PFSK-1 (cell line): ENCODE results near the gene NSDHL.

Source experiments
- FOXP2 ChIP-seq: optimal IDR thresholded peaks from 2 replicates; pipeline ENCODE3; 2011; ENCODE audit warnings: borderline replicate concordance, control low read depth, inconsistent platforms; ENCODE audit not compliant: insufficient read depth; ENCODE audit errors: extremely low read length, extremely low read depth
- POLR2AphosphoS5 ChIP-seq: IDR thresholded peaks from 2 replicates; pipeline ENCODE4 v1.6.1; 2012; ENCODE audit warnings: low read depth, mild to moderate bottlenecking, control low read depth, low read length, moderate library complexity
- SIN3A ChIP-seq: IDR thresholded peaks from 2 replicates; pipeline ENCODE4 v1.6.1; 2012; ENCODE audit warnings: mild to moderate bottlenecking, low read length, moderate library complexity, borderline replicate concordance; ENCODE audit not compliant: insufficient read depth
- TAF1 ChIP-seq: IDR thresholded peaks from 2 replicates; pipeline ENCODE4 v1.6.1; 2012; ENCODE audit warnings: low read length, control low read depth, borderline replicate concordance; ENCODE audit not compliant: insufficient read depth
- TF ChIP-seq, protein P1 (sequence below), 2 experiments: IDR thresholded peaks; 2 replicates each; pipeline versions ENCODE4 v1.6.1 to v1.8.0; 2011 to 2012; ENCODE audit warnings: low read depth in 2 of 2, low read length in 2 of 2, control low read depth in 1 of 2, inconsistent platforms in 1 of 2, mild to moderate bottlenecking in 1 of 2, moderate library complexity in 1 of 2; ENCODE audit not compliant: insufficient read depth in 1 of 2

DNA sequence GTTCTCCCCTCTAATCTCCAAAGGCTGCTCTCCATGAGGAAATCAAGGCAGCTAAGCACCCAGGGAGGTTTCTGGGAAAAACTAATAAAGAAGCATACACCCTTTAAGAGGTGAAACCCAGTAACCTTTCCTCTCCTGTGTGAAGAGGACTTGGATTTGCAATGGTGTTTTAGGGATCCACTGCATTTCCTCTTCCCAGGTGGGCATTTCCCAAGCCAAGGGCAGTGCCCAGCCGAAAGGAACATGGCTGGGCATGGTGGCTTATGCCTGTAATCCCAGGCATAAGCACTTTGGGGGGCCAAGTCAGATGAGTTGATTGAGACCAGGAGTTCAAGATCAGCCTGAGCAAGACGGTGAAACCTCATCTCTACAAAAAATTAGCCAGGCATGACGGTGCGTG is 61.6 kb downstream of the NSDHL start:
- no peak for TF ChIP-seq TAF1
- no peak for TF ChIP-seq SIN3A
- TF ChIP-seq, protein P1, sequence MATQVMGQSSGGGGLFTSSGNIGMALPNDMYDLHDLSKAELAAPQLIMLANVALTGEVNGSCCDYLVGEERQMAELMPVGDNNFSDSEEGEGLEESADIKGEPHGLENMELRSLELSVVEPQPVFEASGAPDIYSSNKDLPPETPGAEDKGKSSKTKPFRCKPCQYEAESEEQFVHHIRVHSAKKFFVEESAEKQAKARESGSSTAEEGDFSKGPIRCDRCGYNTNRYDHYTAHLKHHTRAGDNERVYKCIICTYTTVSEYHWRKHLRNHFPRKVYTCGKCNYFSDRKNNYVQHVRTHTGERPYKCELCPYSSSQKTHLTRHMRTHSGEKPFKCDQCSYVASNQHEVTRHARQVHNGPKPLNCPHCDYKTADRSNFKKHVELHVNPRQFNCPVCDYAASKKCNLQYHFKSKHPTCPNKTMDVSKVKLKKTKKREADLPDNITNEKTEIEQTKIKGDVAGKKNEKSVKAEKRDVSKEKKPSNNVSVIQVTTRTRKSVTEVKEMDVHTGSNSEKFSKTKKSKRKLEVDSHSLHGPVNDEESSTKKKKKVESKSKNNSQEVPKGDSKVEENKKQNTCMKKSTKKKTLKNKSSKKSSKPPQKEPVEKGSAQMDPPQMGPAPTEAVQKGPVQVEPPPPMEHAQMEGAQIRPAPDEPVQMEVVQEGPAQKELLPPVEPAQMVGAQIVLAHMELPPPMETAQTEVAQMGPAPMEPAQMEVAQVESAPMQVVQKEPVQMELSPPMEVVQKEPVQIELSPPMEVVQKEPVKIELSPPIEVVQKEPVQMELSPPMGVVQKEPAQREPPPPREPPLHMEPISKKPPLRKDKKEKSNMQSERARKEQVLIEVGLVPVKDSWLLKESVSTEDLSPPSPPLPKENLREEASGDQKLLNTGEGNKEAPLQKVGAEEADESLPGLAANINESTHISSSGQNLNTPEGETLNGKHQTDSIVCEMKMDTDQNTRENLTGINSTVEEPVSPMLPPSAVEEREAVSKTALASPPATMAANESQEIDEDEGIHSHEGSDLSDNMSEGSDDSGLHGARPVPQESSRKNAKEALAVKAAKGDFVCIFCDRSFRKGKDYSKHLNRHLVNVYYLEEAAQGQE (IDR thresholded peaks at IDR 0.05; ENCODE audit: insufficient read depth in 1 of 2, low read depth in 2 of 2, low read length in 2 of 2), result no peak
- TF ChIP-seq POLR2AphosphoS5, result no peak
- no peak for TF ChIP-seq FOXP2
